Cerebellar nuclear complex (tissue), 1 donor: ENCODE measurements around the gene CTSE.

Experiments
- DNase-seq, 2 experiments: peaks; one replicate each; lab custom pipeline; 2025; lab: John Stamatoyannopoulos, UW

Gene CTSE

DNA sequence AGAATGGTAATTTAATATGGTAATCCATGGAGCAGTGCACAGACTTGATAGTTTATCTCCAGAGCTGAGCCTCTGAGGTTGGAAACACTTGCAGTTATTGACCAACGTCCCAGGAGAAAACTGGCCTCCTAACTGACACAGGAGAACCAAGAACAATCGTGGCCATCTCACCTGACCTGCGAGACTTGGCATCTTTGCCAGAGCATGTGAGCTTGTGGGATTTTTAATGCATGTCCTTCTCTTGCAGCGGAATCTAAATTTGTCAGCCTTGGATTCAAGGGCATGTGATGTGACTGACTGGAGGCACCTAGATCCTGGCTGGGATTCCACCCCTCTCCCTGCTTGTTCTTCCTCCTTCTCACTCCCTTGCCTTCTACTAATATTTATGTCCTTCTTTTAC lies 52.6 kb downstream of the CTSE start:
- no peak for DNase-seq

DNA sequence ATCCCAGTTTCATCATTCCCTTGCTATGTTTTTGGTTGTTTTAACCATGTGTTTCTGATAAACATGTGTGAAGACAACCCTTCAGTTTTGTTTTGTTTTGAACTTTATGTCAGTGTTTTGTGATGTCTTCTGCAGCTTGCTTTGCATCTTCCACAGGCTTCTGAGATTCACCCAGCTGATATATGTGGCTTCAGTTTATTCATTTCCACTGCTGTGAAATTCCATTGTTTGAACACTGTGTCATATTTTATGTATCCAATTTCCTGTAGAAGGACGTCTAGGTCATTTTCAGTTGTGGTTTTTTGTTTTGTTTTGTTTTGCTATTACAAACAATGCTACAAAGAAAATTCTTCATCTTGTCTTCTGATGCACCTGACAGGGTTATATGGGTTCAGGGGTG lies 53.2 kb downstream of the CTSE start:
- no peak for DNase-seq

- DNase-seq: no peak
Measured at GRCh38 chr1:205969229-205969628, 54.5 kb downstream of the CTSE start.

DNA sequence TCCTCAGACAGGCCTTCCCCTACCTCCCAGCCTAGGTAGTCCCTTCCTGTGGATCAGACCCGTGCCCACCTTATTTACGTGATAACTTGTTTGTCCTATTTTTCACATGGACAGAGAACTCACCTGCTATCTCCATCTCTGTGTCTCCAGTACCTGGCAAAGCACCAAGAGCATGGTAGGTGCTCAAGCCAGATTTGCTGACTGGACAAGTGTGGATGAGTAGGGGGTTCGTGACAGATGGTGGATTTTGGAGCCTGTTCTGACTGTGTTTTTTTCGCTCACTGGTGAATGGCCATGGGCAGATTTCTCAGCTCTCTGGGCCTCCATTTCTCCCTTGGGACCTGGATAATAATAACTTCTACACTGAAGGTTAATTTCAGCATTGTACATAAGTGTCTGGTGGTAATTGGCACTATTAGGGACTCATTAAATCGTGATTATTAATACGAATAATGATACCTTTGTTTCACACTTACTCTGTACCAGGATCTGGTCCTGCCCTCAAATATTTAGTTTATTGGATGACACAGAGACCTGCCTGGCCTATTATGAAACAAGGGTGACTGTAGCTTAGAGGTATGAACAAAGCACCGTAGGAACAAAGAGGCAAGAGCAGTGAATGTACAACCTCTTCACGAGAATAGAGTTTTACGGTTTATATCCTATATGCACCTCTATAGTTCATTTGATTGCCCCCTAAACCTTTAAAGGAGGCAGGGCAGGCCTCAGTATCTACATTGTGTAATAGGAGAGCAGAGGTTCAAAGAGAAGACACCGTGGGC lies 56.0 kb downstream of the CTSE start:
- no peak for DNase-seq

DNA sequence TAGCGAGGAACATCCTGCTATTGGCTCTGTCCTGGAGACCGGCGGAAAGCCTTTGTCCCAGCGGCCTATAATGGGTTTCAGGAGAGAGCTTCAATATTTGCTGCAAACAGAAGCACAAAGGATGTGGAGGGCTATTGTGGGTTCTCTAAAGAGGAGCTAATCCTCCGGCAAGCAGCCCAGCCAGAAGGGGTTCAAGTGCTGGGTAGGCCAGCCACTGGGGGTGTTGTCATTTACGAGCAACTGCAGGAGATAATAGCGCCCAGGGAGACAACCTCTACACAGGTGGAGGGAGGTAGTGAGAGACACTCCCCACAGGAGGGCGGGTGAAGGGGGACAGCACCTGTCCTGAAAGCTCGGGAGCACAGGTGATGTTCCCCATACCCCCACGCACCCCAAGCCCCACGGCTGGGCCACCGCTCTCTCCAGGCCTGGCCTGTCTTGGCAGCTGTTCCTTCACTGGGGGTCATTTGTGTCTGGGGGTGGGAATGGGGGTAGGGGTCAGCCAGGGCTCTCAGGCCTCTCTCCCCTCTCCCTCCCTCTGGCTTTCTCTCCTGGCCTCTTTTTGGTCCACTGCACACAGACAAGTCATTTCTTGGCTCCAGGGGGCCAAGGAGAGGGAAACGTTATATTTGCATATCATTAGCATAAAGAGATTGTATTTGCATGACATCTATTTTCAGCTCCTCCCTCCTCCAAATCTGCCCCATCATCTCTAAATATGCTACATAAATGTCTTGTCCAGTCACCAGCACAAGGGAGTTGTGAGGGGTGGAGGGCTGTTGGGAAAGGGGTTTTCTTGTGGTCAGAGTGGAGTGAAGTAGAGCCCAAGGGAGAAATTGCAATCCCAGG lies 58.4 kb downstream of the CTSE start:
- DNase-seq: no peak

- no peak for DNase-seq
Measured at GRCh38 chr1:205963352-205964155, 60.1 kb downstream of the CTSE start.

- DNase-seq: no peak
Measured at GRCh38 chr1:205962821-205963221, 60.9 kb downstream of the CTSE start.

DNA sequence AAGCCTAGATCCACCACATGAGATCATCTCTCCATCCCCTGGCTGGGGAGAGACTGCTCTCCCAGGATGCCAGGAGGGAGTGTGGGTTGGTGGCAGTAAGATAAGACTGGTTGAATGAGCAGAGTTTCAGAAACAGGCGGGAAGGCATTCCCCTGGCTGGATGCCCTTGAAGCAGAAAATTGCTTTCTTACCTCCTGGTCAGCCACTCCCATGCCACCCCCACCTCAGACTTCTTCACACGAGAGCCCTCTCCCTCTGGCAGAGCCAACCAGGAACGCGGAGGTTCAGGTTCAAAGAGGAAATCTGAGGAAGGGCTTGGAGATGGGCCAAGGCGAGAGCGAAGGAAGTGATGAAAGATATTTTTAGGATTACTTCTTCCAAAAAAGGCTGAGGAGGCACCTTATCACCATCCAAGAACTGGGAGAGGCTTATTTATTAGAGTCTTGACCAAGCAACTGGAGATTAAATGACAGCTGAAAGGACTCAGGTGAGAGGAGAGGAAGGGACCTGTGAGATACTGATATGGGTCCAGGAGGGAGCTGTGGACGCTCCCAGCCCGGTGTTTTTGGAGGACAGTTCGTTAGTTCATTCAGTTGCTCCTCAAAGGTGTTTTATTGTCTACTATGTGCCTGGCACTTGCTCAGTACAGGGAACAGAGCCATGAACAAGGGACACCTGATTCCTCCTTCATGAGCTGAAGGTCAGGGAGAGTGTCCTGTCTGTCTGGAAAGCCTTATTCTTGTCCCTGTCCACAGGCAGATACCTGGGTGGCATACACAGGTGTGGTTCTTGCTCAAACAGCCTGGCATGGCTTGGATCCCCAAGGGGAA lies 61.5 kb downstream of the CTSE start:
- DNase-seq: no peak

DNA sequence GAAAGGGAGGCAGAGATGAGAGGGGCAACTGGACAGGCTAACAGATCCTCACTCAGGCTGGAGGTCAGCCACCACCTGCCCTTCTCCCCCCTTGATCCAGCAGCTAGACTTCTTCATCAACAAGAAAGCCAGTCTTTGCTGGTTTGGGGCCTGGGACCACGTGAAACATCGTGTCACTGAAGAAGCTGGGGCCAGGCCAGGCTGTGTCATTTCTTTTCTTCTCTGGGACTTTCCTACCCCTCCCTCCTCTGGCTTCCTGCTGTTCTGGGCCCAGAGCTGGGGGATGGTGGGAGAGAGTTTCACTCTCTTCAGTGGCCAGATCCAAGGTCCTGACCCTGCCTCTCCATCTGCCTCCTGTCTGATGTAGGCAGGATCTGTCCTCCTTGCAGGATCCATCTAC lies 62.3 kb downstream of the CTSE start:
- DNase-seq: no peak

DNA sequence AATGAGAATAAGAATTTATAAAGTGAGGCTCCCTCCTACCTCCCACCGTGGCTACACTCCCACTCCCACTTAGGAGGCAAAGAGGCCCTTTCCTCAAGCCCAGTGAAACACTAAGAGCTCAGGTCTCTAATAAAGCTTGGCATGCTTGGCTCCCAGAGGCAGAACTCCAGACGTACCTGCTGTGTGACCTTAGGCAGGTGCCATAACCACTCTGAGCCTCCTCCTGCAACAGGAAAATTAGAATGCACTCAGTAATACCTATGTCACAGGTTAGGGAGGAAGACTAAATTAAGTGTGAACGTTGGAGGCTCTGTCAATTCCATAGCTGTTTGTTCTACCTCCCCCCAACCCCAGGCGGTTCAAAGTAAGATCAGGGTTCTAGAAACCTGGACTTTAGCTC lies 63.9 kb downstream of the CTSE start:
- DNase-seq: no peak
